ENCODE results near the gene MORN4.

MORN4 gene

GRCh38 chr10:97575127-97575668, 58.1 kb downstream of the MORN4 start:
- Histone ChIP-seq H3K27ac (ENCODE audit: extremely low read depth, low read depth, low read length) (no peak overlapping the region), H3K4me1 (ENCODE audit: control insufficient read depth, insufficient read depth, low read length) (peaks cover 6% of the 10 kb centered on the region), H3K4me3 (ENCODE audit: low read depth, low read length) (no peak overlapping the region), H3K36me3 (ENCODE audit: control insufficient read depth in 2 of 2, insufficient read depth in 1 of 2, low read length in 2 of 2) (peaks cover 0 to 3% of the 10 kb centered on the region in 2 experiments; a peak in 1 of 3 replicates), H3K9me3 (ENCODE audit: control insufficient read depth, insufficient read depth, low read depth, low read length) (no peaks in the 10 kb centered on the region)
- ChIA-PET POLR2A (interaction anchor here (0.9 kb wide), 1 partner anchor 9 kb away, joined by 5 read pairs; the partner anchor contains the start of gene HOGA1), CTCF (interaction anchor here (0.8 to 5.1 kb wide), 13 partner anchors 9 to 134 kb away, joined by 3 to 78 read pairs (median 4); partner anchors contain the start of gene HOGA1)
- TF ChIP-seq ZNF19 (tag by site-specific recombination; IDR thresholded peaks at IDR 0.05; ENCODE audit: low read depth) (no peak), KLF10 (tag by site-specific recombination; IDR thresholded peaks at IDR 0.05) (no peak), BCL11A (tag by site-specific recombination; IDR thresholded peaks at IDR 0.05; ENCODE audit: low read depth) (no peak), ZNF768 (tag by site-specific recombination; IDR thresholded peaks at IDR 0.05) (no peak), OSR2 (tag by site-specific recombination; IDR thresholded peaks at IDR 0.05) (no peak), ZNF16 (tag by site-specific recombination; IDR thresholded peaks at IDR 0.05; ENCODE audit: low read depth) (no peak), ZNF510 (tag by site-specific recombination; IDR thresholded peaks at IDR 0.05; ENCODE audit: insufficient replicate concordance) (no peak), ZNF585B (tag by site-specific recombination; IDR thresholded peaks at IDR 0.05) (no peak), ZNF24 (tag by site-specific recombination; IDR thresholded peaks at IDR 0.05) (peak; percentile 87), FEZF1 (tag by site-specific recombination; IDR thresholded peaks at IDR 0.05) (no peak), WT1 (tag by site-specific recombination; IDR thresholded peaks at IDR 0.05) (no peak), ZNF221 (tag by site-specific recombination; IDR thresholded peaks at IDR 0.05; ENCODE audit: borderline replicate concordance) (no peak), ZBTB20 (tag by site-specific recombination; IDR thresholded peaks at IDR 0.05) (peak; percentile 67), ZNF501 (tag by site-specific recombination; IDR thresholded peaks at IDR 0.05) (no peak), ZNF518A (tag by site-specific recombination; conservative IDR thresholded peaks at IDR 0.05; ENCODE audit: low read depth) (no peak), IKZF3 (tag by site-specific recombination; IDR thresholded peaks at IDR 0.05) (no peak)

GRCh38 chr10:97574374-97575126, 58.8 kb downstream of the MORN4 start:
- Histone ChIP-seq H3K9me3 (ENCODE audit: control insufficient read depth, insufficient read depth, low read depth, low read length) (no peaks in the 10 kb centered on the region), H3K4me1 (ENCODE audit: control insufficient read depth, insufficient read depth, low read length) (peaks cover 6% of the 10 kb centered on the region), H3K36me3 (ENCODE audit: control insufficient read depth in 2 of 2, insufficient read depth in 1 of 2, low read length in 2 of 2) (peaks cover 0 to 7% of the 10 kb centered on the region in 2 experiments; a peak in 1 of 3 replicates), H3K4me3 (ENCODE audit: low read depth, low read length) (no peak overlapping the region), H3K27ac (ENCODE audit: extremely low read depth, low read depth, low read length) (no peak overlapping the region)
- CTCF ChIA-PET: interaction anchor here (0.6 to 5.1 kb wide), 14 partner anchors 9 to 1303 kb away, joined by 3 to 78 read pairs (median 4); partner anchors contain the start of gene HOGA1
- POLR2A ChIA-PET: interaction anchor here (0.9 kb wide), 1 partner anchor 10 kb away, joined by 5 read pairs; the partner anchor contains the start of gene HOGA1
- peak; percentile 27 for TF ChIP-seq GLIS1 (tag by site-specific recombination; IDR thresholded peaks at IDR 0.05)
- no peak for TF ChIP-seq ZNF530 (tag by site-specific recombination; IDR thresholded peaks at IDR 0.05; ENCODE audit: low read depth)
- TF ChIP-seq GLIS2 (tag by site-specific recombination; IDR thresholded peaks at IDR 0.05): 0 out of 2 replicates have a peak, but pooled peaks have one; percentile 28
- peak; percentile 97 for TF ChIP-seq ZBTB20 (tag by site-specific recombination; IDR thresholded peaks at IDR 0.05)
- TF ChIP-seq BCL6B (tag by site-specific recombination; IDR thresholded peaks at IDR 0.05): peak; percentile 78
- TF ChIP-seq ZNF596 (tag by site-specific recombination; IDR thresholded peaks at IDR 0.05): no peak
- 0 out of 2 replicates have a peak, but pooled peaks have one; percentile 19 for TF ChIP-seq INSM2 (tag by site-specific recombination; IDR thresholded peaks at IDR 0.05)
- no peak for TF ChIP-seq SP2 (tag by site-specific recombination; IDR thresholded peaks at IDR 0.05)
- TF ChIP-seq ZNF600 (tag by site-specific recombination; IDR thresholded peaks at IDR 0.05): no peak
- TF ChIP-seq ZNF18 (tag by site-specific recombination; IDR thresholded peaks at IDR 0.05): no peak
